Airway epithelial cell (primary cell): Measurements from ENCODE around the gene OR51S1. TPM values are rescaled to one million over a fixed set of nuclear protein-coding genes. Genes with fewer than 3 reads are reported as not detected.

Source experiments
- total RNA-seq: library from RNA; depleted of rRNA; stranded (reverse); fragments of >200 nt; gene quantifications from 2 replicates; pipeline ENCODE4 v1.2.3, GENCODE V29; 2015

The OR51S1 gene, protein sequence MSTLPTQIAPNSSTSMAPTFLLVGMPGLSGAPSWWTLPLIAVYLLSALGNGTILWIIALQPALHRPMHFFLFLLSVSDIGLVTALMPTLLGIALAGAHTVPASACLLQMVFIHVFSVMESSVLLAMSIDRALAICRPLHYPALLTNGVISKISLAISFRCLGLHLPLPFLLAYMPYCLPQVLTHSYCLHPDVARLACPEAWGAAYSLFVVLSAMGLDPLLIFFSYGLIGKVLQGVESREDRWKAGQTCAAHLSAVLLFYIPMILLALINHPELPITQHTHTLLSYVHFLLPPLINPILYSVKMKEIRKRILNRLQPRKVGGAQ
- not detected in 2 replicates for total RNA-seq

GRCh38 chr11:4848908-4849532 lies at the start of gene OR51S1:
TSS of gene OR51S1 (minus strand) at chr11:4849208. CDS start at chr11:4849208, 0 bp downstream.

GRCh38 chr11:4881860-4882500 lies 33.0 kb upstream of the OR51S1 start, which contains the start of gene OR51T1:
TSS of gene OR51T1 (plus strand) at chr11:4881900. CDS start at chr11:4881900, 0 bp downstream.

DNA sequence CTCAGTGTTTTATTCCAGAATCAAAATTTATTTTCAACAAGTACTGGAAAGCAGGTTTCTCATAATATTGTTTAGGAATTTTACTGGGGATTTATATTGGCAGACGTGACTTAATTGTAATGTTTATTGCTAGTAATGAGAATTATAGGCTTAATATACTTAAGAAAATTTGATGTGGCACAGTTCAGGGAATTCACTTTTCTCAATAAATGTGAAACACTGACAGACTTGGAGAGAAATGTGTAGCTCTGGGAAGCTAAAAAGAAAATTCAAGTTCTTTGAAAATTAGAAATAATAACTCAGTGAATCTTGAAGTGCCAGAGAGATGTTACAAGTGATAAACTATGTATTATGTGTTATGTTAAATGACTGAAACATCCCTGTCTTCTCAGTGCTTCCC lies 28.0 kb downstream of the OR51S1 start, which contains the start of gene OR51F2:
TSS of gene OR51F2 (plus strand) at position 301 of the 400 bp plus-strand sequence. CDS start 101 bp downstream, outside the sequence.

DNA sequence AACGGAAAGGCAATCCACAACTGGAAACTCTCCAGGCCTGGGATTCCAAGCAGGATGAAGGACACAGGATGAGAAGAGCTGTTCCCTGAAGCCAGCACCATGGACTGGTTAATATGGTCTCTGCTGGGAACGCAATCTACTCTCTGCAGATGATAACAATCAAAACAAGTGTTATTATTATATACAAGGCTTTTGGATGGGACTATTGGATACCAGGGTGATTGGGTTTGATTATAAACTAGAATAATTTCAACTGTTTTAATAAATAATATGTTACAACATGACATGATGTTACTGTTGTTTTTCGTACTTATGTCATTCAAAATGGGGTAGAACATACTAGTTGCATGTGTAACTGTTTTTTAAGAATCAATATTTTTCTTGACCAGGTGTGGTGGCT lies 44.7 kb downstream of the OR51S1 start, which contains the start of gene OR52R1:
TSS of gene OR52R1 (minus strand) at position 101 of the 400 bp plus-strand sequence. CDS start at position 101, 0 bp downstream.

Other genes starting within 250 kb of the OR51S1 start
- gene TRIM68, start 241.0 kb downstream of the OR51S1 start, total RNA-seq: 4.1 and 6.7 TPM in 2 replicates
- gene OR51D1, start 211.7 kb downstream of the OR51S1 start, total RNA-seq: not detected in 2 replicates
- not detected in 2 replicates for gene OR51E1, start 205.2 kb downstream of the OR51S1 start, total RNA-seq
- gene OR51E2, start 151.4 kb downstream of the OR51S1 start, total RNA-seq: not detected in 2 replicates
- gene MMP26, start 144.4 kb downstream of the OR51S1 start, total RNA-seq: not detected in 2 replicates
- not detected in 2 replicates for gene OR51F1, start 79.3 kb downstream of the OR51S1 start, total RNA-seq
- not detected in 2 replicates for gene OR52R1, start 44.8 kb downstream of the OR51S1 start, total RNA-seq
- gene OR51F2, start 27.9 kb downstream of the OR51S1 start, total RNA-seq: not detected in 2 replicates
- gene OR51T1, start 32.7 kb upstream of the OR51S1 start, total RNA-seq: not detected in 2 replicates
- not detected in 2 replicates for gene OR51A7, start 54.6 kb upstream of the OR51S1 start, total RNA-seq
- gene OR51G2, start 70.1 kb upstream of the OR51S1 start, total RNA-seq: not detected in 2 replicates
- gene OR51G1, start 75.1 kb upstream of the OR51S1 start, total RNA-seq: not detected in 2 replicates
- gene OR51A4, start 98.4 kb upstream of the OR51S1 start, total RNA-seq: not detected in 2 replicates
- gene OR51A2, start 106.5 kb upstream of the OR51S1 start, total RNA-seq: not detected in 2 replicates
- not detected in 2 replicates for gene OR51L1, start 145.6 kb upstream of the OR51S1 start, total RNA-seq
- not detected in 2 replicates for gene OR52J3, start 197.3 kb upstream of the OR51S1 start, total RNA-seq
- not detected in 2 replicates for gene OR52E2, start 210.4 kb upstream of the OR51S1 start, total RNA-seq
- gene OR52E1, start 220.4 kb upstream of the OR51S1 start, total RNA-seq: not detected in 2 replicates